K562 (cell line): ENCODE measurements around the gene DYNC1H1. TPM values are rescaled to one million over a fixed set of nuclear protein-coding genes. Genes with fewer than 3 reads are reported as not detected.

Experiments used
- ATAC-seq: fragments of 200-7000 bp; cut with Tn5 transposase; 3 replicates; pipeline ENCODE4 v1.9.1; 2020; ENCODE audit warnings: moderate library complexity
- BruUV-seq: library from RNA; stranded (reverse); fragments of 400-500 nt; replicated peaks from 2 replicates; lab custom pipeline; 2021; lab: Mats Ljungman, UMichigan
- CTCF ChIA-PET: fragments of 300-600 bp; formaldehyde crosslinking; extraction: SDS; loops from one replicate; lab custom pipeline; 2021; ENCODE audit warnings: low intra/inter-chr PET ratio; lab: Yijun Ruan, JAX
- POLR2A ChIA-PET: fragments of 300-600, 350-650 bp; sonication (Branson Sonifier 250); formaldehyde crosslinking; extraction: SDS; loops from one replicate; lab custom pipeline; 2021; ENCODE audit warnings: antibody characterized with exemption, inconsistent platforms; lab: Yijun Ruan, JAX
- DNase-seq, 4 experiments: peaks; one replicate each; pipeline versions ENCODE4 v3.0.0 to v3.0.0-alpha.2; 2011 to 2018; ENCODE audit warnings: low spot score in 3 of 4, mixed read lengths in 3 of 4; ENCODE audit errors: extremely low read depth in 1 of 4
- FAIRE-seq: peaks from 2 replicates; lab custom pipeline; 2011; peaks lifted over from hg19 to GRCh38; lab: Jason Lieb, UNC
- H2AFZ ChIP-seq: 2 replicates; pipeline ENCODE4 v1.6.0; 2011; ENCODE audit warnings: low read depth, low read length, control low read depth, inconsistent platforms
- H3K27ac ChIP-seq: fragments of 200-600 bp; 3 replicates; pipeline ENCODE4 v1.8.0; 2011; ENCODE audit warnings: low read depth, mild to moderate bottlenecking, control low read depth, inconsistent platforms, low read length, moderate library complexity, mixed read lengths; ENCODE audit errors: extremely low read depth
- H3K27me3 ChIP-seq, 2 experiments: fragments of 300-600 bp in 1 of 2; 2 replicates in 1 of 2; 3 replicates in 1 of 2; pipeline versions ENCODE4 v1.6.0 to v1.8.0; 2011; ENCODE audit warnings: inconsistent platforms in 2 of 2, low read length in 2 of 2, mild to moderate bottlenecking in 1 of 2, mixed read lengths in 1 of 2, moderate library complexity in 1 of 2; ENCODE audit not compliant: control insufficient read depth in 2 of 2, insufficient read depth in 2 of 2
- H3K36me3 ChIP-seq: fragments of 300-600 bp; 3 replicates; pipeline ENCODE4 v1.8.0; 2011; ENCODE audit warnings: mild to moderate bottlenecking, low read length, inconsistent platforms; ENCODE audit not compliant: control insufficient read depth, insufficient read depth
- H3K4me1 ChIP-seq, 2 experiments: fragments of 200-600 bp in 1 of 2; replicated peaks in 1 of 2; 2 replicates in 1 of 2; 3 replicates in 1 of 2; pipeline versions ENCODE4 v1.5.1 to v1.8.0; 2011; ENCODE audit warnings: inconsistent platforms in 2 of 2, low read length in 2 of 2, mild to moderate bottlenecking in 1 of 2, mixed read lengths in 1 of 2, moderate library complexity in 1 of 2; ENCODE audit not compliant: control insufficient read depth in 2 of 2, insufficient read depth in 2 of 2
- H3K4me2 ChIP-seq: 2 replicates; pipeline ENCODE4 v1.6.1; 2011; ENCODE audit warnings: low read length, control low read depth, inconsistent platforms, mixed read lengths; ENCODE audit not compliant: insufficient read depth
- H3K4me3 ChIP-seq: fragments of 200-600 bp; sonication (generic), shearing (Covaris generic); 2 replicates; pipeline ENCODE4 v1.5.1; 2016; ENCODE audit warnings: control low read depth, inconsistent platforms
- H3K79me2 ChIP-seq: fragments of 200-600 bp; 3 replicates; pipeline ENCODE4 v1.8.0; 2011; ENCODE audit warnings: low read length, inconsistent platforms; ENCODE audit not compliant: control insufficient read depth, insufficient read depth
- H3K9ac ChIP-seq, 2 experiments: 2 replicates each; pipeline versions ENCODE4 v1.6.0 to v1.6.1; 2011; ENCODE audit warnings: low read depth in 2 of 2, low read length in 2 of 2, control low read depth in 1 of 2, inconsistent platforms in 1 of 2, mild to moderate bottlenecking in 1 of 2, mixed read lengths in 1 of 2; ENCODE audit not compliant: insufficient read depth in 1 of 2
- H3K9me1 ChIP-seq: one replicate; pipeline ENCODE4 v1.6.0; 2011; ENCODE audit warnings: inconsistent platforms, mild to moderate bottlenecking, low read length, moderate library complexity; ENCODE audit not compliant: control insufficient read depth, insufficient read depth
- H3K9me3 ChIP-seq: replicated peaks from 2 replicates; pipeline ENCODE4 v1.5.1; 2011; ENCODE audit warnings: low read depth, low read length, inconsistent platforms; ENCODE audit not compliant: control insufficient read depth, insufficient read depth
- H4K20me1 ChIP-seq: replicated peaks from 2 replicates; pipeline ENCODE4 v1.6.1; 2011; ENCODE audit warnings: low read length, inconsistent platforms, mixed read lengths; ENCODE audit not compliant: control insufficient read depth, insufficient read depth
- ATF7 ChIP-seq: fragments of 450-650 bp; IDR thresholded peaks from 2 replicates; pipeline ENCODE4 v1.7.1; 2014; ENCODE audit warnings: mild to moderate bottlenecking, moderate library complexity
- CAMTA2 ChIP-seq: fragments of 250-450 bp; sonication (Bioruptor Pico); conservative IDR thresholded peaks from 2 replicates; pipeline ENCODE4 v1.5.1; 2022
- CBFA2T3 ChIP-seq: fragments of 450-650 bp; IDR thresholded peaks from 2 replicates; pipeline ENCODE4 v1.6.1; 2017
- GABPB2 ChIP-seq: fragments of 250-450 bp; sonication (Bioruptor Pico); conservative IDR thresholded peaks from 2 replicates; pipeline ENCODE4 v1.5.1; 2021; ENCODE audit warnings: mild to moderate bottlenecking
- KDM2B ChIP-seq: fragments of 250-450 bp; sonication (Bioruptor Pico); IDR thresholded peaks from 2 replicates; pipeline ENCODE4 v1.8.0; 2021; ENCODE audit warnings: mild to moderate bottlenecking, moderate library complexity
- KDM4B ChIP-seq, 2 experiments: fragments of 450-650 bp in 1 of 2; sonication (generic) in 1 of 2; IDR thresholded peaks; 2 replicates each; pipeline ENCODE4 v1.6.1; 2016 to 2017; ENCODE audit warnings: borderline replicate concordance in 2 of 2, antibody characterized with exemption in 1 of 2, low read depth in 1 of 2, mild to moderate bottlenecking in 1 of 2
- NCOA6 ChIP-seq: fragments of 450-650 bp; IDR thresholded peaks from 2 replicates; pipeline ENCODE4 v1.6.1; 2017; ENCODE audit warnings: mild to moderate bottlenecking
- NFE2 ChIP-seq: IDR thresholded peaks from 2 replicates; pipeline ENCODE4 v1.6.1; 2014; ENCODE audit warnings: antibody characterized with exemption, low read depth
- NUFIP1 ChIP-seq: fragments of 450-650 bp; IDR thresholded peaks from 2 replicates; pipeline ENCODE4 v1.6.1; 2018; ENCODE audit not compliant: partially characterized antibody
- PRMT5 ChIP-seq: sonication (generic); formaldehyde crosslinking; IDR thresholded peaks from 2 replicates; pipeline ENCODE4 v1.5.0; 2020; ENCODE audit warnings: missing genetic modification reagents
- SIN3B ChIP-seq: fragments of 450-650 bp; IDR thresholded peaks from 2 replicates; pipeline ENCODE4 v1.6.1; 2017; ENCODE audit warnings: low read depth, mild to moderate bottlenecking, moderate library complexity
- ZNF165 ChIP-seq: fragments of 250-450 bp; sonication (Bioruptor Pico); IDR thresholded peaks from 2 replicates; pipeline ENCODE4 v1.4.0; 2020; ENCODE audit warnings: borderline replicate concordance
- WGBS: fragments of 100-300 bp; shearing (Covaris generic); methylation state at CpG from one replicate; pipeline ENCODE4 v1.1.6; 2016; ENCODE audit warnings: low coverage, mixed read lengths; ENCODE audit not compliant: insufficient coverage; ENCODE audit errors: missing lambda C conversion rate; 5-methylcytosine and 5-hydroxymethylcytosine counted together
- in situ Hi-C: fragments of 300-500 bp; cut with MboI; formaldehyde crosslinking; loops from 4 replicates; pipeline ENCODE4 v1.15.0; 2018; ENCODE audit warnings: inconsistent platforms, mixed read lengths
- intact Hi-C: fragments of 100-400 bp; cut with micrococcal nuclease; formaldehyde crosslinking; loops from 2 replicates; pipeline ENCODE4 v1.14.2; 2022
- polyA plus RNA-seq, 8 experiments: library from polyadenylated mRNA; depleted of rRNA in 4 of 8; stranded (reverse) in 5 of 8; unstranded in 3 of 8; fragments of >200 nt; fragmentation: Nextera tagmentation in 2 of 8; fragmentation: Illumina TruSeq in 1 of 8; extraction: Ambion mirVana in 2 of 8; extraction: Trizol in 1 of 8; gene quantifications; 2 replicates each; pipeline versions ENCODE4 v1.2.1 to v1.2.3, GENCODE V29; 2011 to 2014; ENCODE audit warnings: inconsistent platforms in 1 of 8, missing spikeins in 1 of 8
- total RNA-seq, 7 experiments: library from RNA; depleted of rRNA in 6 of 7; stranded (reverse); fragments of >200 nt in 6 of 7; fragmentation: Illumina TruSeq in 2 of 7; extraction: Trizol in 2 of 7; gene quantifications; 2 replicates each; pipeline versions ENCODE4 v1.2.1 to v1.2.3, GENCODE V29; 2011 to 2021; ENCODE audit warnings: low replicate concordance in 1 of 7
- TF ChIP-seq, protein P1 (sequence below): fragments of 250-450 bp; sonication (Bioruptor Pico); IDR thresholded peaks from 2 replicates; pipeline ENCODE4 v1.4.0; 2020; ENCODE audit warnings: mild to moderate bottlenecking, moderate library complexity
- TF ChIP-seq, protein P2 (sequence below): fragments of 450-650 bp; IDR thresholded peaks from 2 replicates; pipeline ENCODE4 v1.6.1; 2016; ENCODE audit warnings: missing biosample characterization, missing genetic modification characterization
- TF ChIP-seq, protein P3 (sequence below): fragments of 450-650 bp; formaldehyde crosslinking; conservative IDR thresholded peaks from 2 replicates; pipeline ENCODE4 v1.4.0; 2022; ENCODE audit warnings: mild to moderate bottlenecking, missing genetic modification characterization
- TF ChIP-seq, protein P4 (sequence below): fragments of 450-650 bp; formaldehyde crosslinking; IDR thresholded peaks from 2 replicates; pipeline ENCODE4 v1.4.0; 2020; ENCODE audit warnings: mild to moderate bottlenecking, mixed read lengths
- TF ChIP-seq, protein P5 (sequence below), 2 experiments: fragments of 250-450 bp in 1 of 2; fragments of 450-650 bp in 1 of 2; sonication (Bioruptor Pico) in 1 of 2; IDR thresholded peaks; 2 replicates each; pipeline versions ENCODE4 v1.6.1 to v1.8.0; 2016 to 2021; ENCODE audit warnings: mild to moderate bottlenecking in 2 of 2, moderate library complexity in 2 of 2, missing compliant biosample characterization in 1 of 2, missing genetic modification characterization in 1 of 2

The DYNC1H1 gene
- total and polyA plus RNA-seq, 9 of the 15 experiments (the other 6 are each of a cell fraction or from before 2014, with no cell fraction given), result 31.9 to 335 (median 115) TPM

DNA sequence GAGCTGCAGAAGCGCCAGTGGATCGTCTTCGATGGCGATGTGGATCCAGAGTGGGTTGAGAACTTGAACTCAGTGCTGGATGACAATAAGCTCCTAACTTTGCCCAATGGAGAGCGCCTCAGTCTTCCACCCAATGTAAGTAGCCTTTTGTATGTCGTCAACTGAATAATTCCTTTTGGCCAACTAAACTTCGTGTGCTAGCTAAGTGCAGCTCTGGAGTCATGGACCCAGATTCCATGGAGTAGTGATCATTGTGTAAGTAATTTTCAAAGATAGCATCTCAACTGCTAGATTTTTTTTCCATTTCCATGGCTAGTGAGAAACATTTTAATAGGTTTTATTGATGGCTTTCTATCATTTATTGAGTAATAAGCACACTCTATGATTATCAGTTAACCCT, 48.0 kb downstream of the DYNC1H1 start (continued):
- TF ChIP-seq, protein P1, sequence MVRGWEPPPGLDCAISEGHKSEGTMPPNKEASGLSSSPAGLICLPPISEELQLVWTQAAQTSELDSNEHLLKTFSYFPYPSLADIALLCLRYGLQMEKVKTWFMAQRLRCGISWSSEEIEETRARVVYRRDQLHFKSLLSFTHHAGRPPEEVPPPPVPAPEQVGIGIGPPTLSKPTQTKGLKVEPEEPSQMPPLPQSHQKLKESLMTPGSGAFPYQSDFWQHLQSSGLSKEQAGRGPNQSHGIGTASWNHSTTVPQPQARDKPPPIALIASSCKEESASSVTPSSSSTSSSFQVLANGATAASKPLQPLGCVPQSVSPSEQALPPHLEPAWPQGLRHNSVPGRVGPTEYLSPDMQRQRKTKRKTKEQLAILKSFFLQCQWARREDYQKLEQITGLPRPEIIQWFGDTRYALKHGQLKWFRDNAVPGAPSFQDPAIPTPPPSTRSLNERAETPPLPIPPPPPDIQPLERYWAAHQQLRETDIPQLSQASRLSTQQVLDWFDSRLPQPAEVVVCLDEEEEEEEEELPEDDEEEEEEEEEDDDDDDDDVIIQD (CRISPR knock-in tag), result no peak
- TF ChIP-seq, protein P2, sequence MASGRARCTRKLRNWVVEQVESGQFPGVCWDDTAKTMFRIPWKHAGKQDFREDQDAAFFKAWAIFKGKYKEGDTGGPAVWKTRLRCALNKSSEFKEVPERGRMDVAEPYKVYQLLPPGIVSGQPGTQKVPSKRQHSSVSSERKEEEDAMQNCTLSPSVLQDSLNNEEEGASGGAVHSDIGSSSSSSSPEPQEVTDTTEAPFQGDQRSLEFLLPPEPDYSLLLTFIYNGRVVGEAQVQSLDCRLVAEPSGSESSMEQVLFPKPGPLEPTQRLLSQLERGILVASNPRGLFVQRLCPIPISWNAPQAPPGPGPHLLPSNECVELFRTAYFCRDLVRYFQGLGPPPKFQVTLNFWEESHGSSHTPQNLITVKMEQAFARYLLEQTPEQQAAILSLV, result no peak
- TF ChIP-seq KDM4B (IDR thresholded peaks at IDR 0.05; ENCODE audit: borderline replicate concordance in 2 of 2, low read depth in 1 of 2) (no peak), NCOA6 (no peak)
- TF ChIP-seq, protein P3, sequence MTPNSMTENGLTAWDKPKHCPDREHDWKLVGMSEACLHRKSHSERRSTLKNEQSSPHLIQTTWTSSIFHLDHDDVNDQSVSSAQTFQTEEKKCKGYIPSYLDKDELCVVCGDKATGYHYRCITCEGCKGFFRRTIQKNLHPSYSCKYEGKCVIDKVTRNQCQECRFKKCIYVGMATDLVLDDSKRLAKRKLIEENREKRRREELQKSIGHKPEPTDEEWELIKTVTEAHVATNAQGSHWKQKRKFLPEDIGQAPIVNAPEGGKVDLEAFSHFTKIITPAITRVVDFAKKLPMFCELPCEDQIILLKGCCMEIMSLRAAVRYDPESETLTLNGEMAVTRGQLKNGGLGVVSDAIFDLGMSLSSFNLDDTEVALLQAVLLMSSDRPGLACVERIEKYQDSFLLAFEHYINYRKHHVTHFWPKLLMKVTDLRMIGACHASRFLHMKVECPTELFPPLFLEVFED (CRISPR knock-in tag), result no peak
- TF ChIP-seq, all 486 proteins: peak for 0

DNA sequence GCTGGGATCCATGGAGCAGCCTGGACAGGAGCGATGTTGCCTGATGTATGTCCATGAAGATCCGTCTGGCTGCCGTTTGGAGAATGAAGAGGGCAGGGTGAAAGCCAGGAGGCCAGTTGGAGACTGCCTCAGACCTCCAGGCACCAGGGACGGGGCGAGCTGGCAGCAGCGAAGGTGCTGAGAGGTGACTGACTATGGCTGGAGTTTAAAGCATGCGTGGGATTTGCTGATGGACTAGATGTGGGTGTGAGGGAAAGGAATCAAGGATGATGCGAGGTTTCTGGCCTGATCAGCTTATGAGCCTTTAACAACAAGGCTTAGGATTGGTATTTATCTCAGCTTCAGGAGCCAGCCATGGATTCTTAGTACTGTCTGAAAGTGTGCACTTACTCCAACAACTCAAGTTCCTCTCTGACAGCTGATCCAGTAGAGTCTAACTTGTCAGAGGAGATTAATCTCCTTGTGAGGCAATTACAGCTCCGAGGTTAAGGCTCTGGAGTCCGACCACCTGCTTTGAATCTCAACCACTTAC, 49.4 kb downstream of the DYNC1H1 start:
- 82% methylated on average over 7 of the region's 10 CpGs for WGBS
- no peaks in the 10 kb centered on the region for H3K9me3 ChIP-seq
- H3K27ac ChIP-seq, result no peak overlapping the region
- no peaks in the 10 kb centered on the region; a peak in 1 of 5 replicates for H3K4me1 ChIP-seq
- no peaks in the 10 kb centered on the region for H3K79me2 ChIP-seq
- H3K4me3 ChIP-seq, result no peak overlapping the region
- H3K36me3 ChIP-seq, result peaks cover 93% of the 10 kb centered on the region
- intact Hi-C loops (no loop called here), in situ Hi-C loops (no loop called here)
- H2AFZ ChIP-seq, result no peak overlapping the region
- DNase-seq (no peak), ATAC-seq (no peak), FAIRE-seq (no peak)
- H4K20me1 ChIP-seq, result no peaks in the 10 kb centered on the region
- H3K27me3 ChIP-seq, result no peaks in the 10 kb centered on the region
- no peaks in the 10 kb centered on the region for H3K9me1 ChIP-seq
- CTCF ChIA-PET, result no interaction called here
- H3K4me2 ChIP-seq, result no peak overlapping the region
- no peak overlapping the region for H3K9ac ChIP-seq
- no TSS peak for BruUV-seq
- POLR2A ChIA-PET, result no interaction called here
- TF ChIP-seq GABPB2 (no peak), NUFIP1 (no peak), NFE2 (no peak), SIN3B (no peak), CAMTA2 (CRISPR knock-in tag) (no peak), ZNF165 (CRISPR knock-in tag) (no peak), ATF7 (no peak), PRMT5 (CRISPR knock-in tag) (no peak), CBFA2T3 (no peak), KDM2B (CRISPR knock-in tag) (no peak)
- TF ChIP-seq, protein P4, sequence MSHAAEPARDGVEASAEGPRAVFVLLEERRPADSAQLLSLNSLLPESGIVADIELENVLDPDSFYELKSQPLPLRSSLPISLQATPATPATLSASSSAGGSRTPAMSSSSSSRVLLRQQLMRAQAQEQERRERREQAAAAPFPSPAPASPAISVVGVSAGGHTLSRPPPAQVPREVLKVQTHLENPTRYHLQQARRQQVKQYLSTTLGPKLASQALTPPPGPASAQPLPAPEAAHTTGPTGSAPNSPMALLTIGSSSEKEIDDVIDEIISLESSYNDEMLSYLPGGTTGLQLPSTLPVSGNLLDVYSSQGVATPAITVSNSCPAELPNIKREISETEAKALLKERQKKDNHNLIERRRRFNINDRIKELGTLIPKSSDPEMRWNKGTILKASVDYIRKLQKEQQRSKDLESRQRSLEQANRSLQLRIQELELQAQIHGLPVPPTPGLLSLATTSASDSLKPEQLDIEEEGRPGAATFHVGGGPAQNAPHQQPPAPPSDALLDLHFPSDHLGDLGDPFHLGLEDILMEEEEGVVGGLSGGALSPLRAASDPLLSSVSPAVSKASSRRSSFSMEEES (CRISPR knock-in tag), result no peak
- TF ChIP-seq, protein P5, sequence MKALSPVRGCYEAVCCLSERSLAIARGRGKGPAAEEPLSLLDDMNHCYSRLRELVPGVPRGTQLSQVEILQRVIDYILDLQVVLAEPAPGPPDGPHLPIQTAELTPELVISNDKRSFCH (CRISPR knock-in tag; IDR thresholded peaks at IDR 0.05), result no peak
- TF ChIP-seq, protein P5 (tag; IDR thresholded peaks at IDR 0.05), result no peak
